PC-9 (cell line): ENCODE data around the gene MLH1.
"Not testable (repeated sequence)": the region's sequence is repeated elsewhere in the genome, so short reads cannot be mapped to it uniquely, and the experiment has no call there.

Experiments
- CTCF ChIP-seq: fragments of 200-600 bp; sonication (generic); conservative IDR thresholded peaks from 2 replicates; pipeline ENCODE4 v1.6.1; 2017; ENCODE audit warnings: mixed run types, antibody characterized with exemption, mild to moderate bottlenecking, moderate library complexity
- EZH2 ChIP-seq: fragments of 200-600 bp; sonication (generic); IDR thresholded peaks from 2 replicates; pipeline ENCODE4 v1.8.0; 2017; ENCODE audit warnings: antibody characterized with exemption, low read depth

GRCh38 chr3:37055077-37055476 lies 61.8 kb downstream of the MLH1 start:
- not testable (repeated sequence) for TF ChIP-seq CTCF, EZH2
